GM13976 (cell line): ENCODE measurements around the gene CDC42BPG.

Experiments
- DNase-seq: peaks from one replicate; pipeline ENCODE4 v3.0.0; 2012; ENCODE audit warnings: low spot score
- in situ Hi-C: fragments of 300-500 bp; cut with MboI; formaldehyde crosslinking; loops from one replicate; pipeline ENCODE4 v1.12.0; 2022; ENCODE audit warnings: low sequenced_read_pairs, mixed read lengths, inconsistent platforms; ENCODE audit not compliant: unreplicated experiment
- TF ChIP-seq, protein P1 (sequence below): IDR thresholded peaks from 2 replicates; pipeline ENCODE4 v1.5.1; 2012; ENCODE audit warnings: borderline replicate concordance, mild to moderate bottlenecking; ENCODE audit not compliant: insufficient read depth; ENCODE audit errors: extremely low read depth, missing control alignments, control extremely low read depth

CDC42BPG gene

GRCh38 chr11:64838600-64839334 is 5.7 kb downstream of the CDC42BPG start:
- DNase-seq = no peak
- in situ Hi-C loops = no loop called here
- TF ChIP-seq, protein P1, sequence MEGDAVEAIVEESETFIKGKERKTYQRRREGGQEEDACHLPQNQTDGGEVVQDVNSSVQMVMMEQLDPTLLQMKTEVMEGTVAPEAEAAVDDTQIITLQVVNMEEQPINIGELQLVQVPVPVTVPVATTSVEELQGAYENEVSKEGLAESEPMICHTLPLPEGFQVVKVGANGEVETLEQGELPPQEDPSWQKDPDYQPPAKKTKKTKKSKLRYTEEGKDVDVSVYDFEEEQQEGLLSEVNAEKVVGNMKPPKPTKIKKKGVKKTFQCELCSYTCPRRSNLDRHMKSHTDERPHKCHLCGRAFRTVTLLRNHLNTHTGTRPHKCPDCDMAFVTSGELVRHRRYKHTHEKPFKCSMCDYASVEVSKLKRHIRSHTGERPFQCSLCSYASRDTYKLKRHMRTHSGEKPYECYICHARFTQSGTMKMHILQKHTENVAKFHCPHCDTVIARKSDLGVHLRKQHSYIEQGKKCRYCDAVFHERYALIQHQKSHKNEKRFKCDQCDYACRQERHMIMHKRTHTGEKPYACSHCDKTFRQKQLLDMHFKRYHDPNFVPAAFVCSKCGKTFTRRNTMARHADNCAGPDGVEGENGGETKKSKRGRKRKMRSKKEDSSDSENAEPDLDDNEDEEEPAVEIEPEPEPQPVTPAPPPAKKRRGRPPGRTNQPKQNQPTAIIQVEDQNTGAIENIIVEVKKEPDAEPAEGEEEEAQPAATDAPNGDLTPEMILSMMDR = no peak

DNA sequence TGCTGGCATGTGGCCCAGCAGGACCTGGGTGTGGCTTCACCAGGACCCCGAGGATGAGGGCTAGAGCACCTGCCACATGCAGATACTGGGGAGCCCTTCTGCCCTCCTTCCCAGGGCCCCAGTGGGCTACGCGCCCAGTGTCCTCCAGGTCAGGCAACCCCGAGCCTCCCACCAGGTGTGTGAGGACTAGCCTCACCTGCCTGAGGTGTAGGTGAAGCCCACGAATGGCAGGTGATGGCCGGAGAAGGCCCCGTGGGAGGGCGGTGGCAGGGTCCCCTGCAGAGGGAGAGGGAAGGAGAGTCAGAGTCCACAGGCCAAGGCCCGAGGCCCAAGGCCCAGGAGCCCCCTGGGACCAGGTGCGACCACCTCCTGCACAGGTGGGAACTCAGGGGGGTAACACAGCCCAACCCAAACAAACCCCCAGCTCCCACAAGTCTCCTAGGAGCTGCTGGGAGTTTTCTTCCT is 6.5 kb downstream of the CDC42BPG start:
- no peak for DNase-seq
- TF ChIP-seq, protein P1 = no peak
- in situ Hi-C loops = no loop called here

- in situ Hi-C loops = no loop called here
- TF ChIP-seq, protein P1 = no peak
- no peak for DNase-seq
Measured at GRCh38 chr11:64836448-64837072, 7.9 kb downstream of the CDC42BPG start.

GRCh38 chr11:64835616-64836447 is 8.6 kb downstream of the CDC42BPG start:
- in situ Hi-C loops = no loop called here
- TF ChIP-seq, protein P1 = no peak
- no peak for DNase-seq

DNA sequence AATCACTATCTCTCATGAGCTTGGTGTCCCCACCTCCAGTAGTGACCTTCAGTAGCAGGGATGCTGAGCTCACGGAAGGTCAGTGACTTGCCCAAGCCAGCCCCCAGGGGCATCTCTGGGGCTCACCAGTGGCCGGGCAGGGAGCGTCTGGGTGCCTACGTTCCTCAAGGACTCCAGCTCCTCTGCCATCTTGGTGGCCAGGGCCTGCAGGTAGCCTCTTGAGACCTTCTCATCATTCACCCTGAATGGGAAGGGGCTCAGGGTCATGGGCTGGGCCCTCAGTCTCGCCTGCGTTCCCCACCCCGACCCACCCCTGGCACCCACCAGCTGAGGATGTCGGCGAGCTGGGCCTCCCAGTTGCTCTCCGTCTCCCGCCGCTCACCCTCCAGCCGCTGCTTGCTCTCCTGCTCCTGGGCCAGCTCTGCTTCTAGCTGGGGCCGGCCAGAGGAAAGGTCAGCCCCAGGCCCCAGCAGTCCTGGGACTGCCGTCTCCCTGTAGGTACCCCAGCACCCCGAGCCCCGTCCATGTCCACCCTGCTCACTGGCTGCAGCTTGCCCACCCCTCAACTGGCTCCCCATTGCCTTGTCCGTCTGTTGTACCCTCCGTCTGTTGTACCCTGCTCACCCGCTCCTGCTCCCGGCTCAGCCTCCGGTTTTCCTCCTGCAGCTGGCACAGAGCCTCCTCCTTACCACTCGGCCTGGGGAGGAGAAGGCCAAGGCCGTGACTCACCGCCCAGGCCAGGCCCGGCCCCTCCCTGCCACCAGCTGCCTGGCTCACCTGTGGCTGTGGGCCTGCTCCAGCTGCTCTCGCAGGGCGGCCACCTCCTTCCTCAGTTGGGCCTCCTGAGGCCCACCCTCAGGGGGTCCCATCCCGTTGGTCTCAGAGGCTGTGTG is 9.5 kb downstream of the CDC42BPG start:
- in situ Hi-C loops = no loop called here
- DNase-seq = no peak
- TF ChIP-seq, protein P1 = no peak
